IMR-90 (cell line): ENCODE data around the gene STXBP6. TPM values are rescaled to one million over a fixed set of nuclear protein-coding genes. Genes with fewer than 3 reads are reported as not detected.

Experiments
- ATAC-seq: fragments of 200-7000 bp; cut with Tn5 transposase; 2 replicates; pipeline ENCODE4 v1.9.1; 2020; ENCODE audit warnings: low read depth, mild to moderate bottlenecking, moderate library complexity
- BruUV-seq: library from RNA; stranded (reverse); fragments of 400-500 nt; replicated peaks from 2 replicates; lab custom pipeline; 2021; lab: Mats Ljungman, UMichigan
- CTCF ChIA-PET: fragments of 300-600 bp; formaldehyde crosslinking; extraction: SDS; loops from one replicate; lab custom pipeline; 2021; ENCODE audit warnings: antibody characterized with exemption; lab: Yijun Ruan, JAX
- POLR2A ChIA-PET: fragments of 300-600 bp; sonication (Branson Sonifier 250); formaldehyde crosslinking; loops from one replicate; lab custom pipeline; 2022; ENCODE audit warnings: antibody characterized with exemption; ENCODE audit not compliant: unreplicated experiment; lab: Charles Lee
- DNase-seq: peaks from one replicate; pipeline ENCODE4 v3.0.0; 2013
- H2AFZ ChIP-seq: replicated peaks from 2 replicates; pipeline ENCODE3; 2013; ENCODE audit warnings: low read length, mild to moderate bottlenecking; ENCODE audit not compliant: poor library complexity
- H2AK5ac ChIP-seq: 2 replicates; pipeline ENCODE4 v1.6.1; 2013; ENCODE audit warnings: low read depth, low read length, inconsistent platforms
- H2AK9ac ChIP-seq: replicated peaks from 2 replicates; pipeline ENCODE3; 2013; ENCODE audit warnings: mild to moderate bottlenecking, low read depth, low read length, moderate library complexity; ENCODE audit not compliant: poor library complexity
- H2BK120ac ChIP-seq: 2 replicates; pipeline ENCODE4 v1.6.1; 2013; ENCODE audit warnings: low read depth, low read length, inconsistent platforms
- H2BK15ac ChIP-seq: 3 replicates; pipeline ENCODE4 v1.6.1; 2013; ENCODE audit warnings: low read depth, low read length, inconsistent platforms
- H2BK20ac ChIP-seq: 2 replicates; pipeline ENCODE4 v1.6.1; 2013; ENCODE audit warnings: low read depth, mild to moderate bottlenecking, inconsistent platforms, low read length, moderate library complexity
- H2BK5ac ChIP-seq: 2 replicates; pipeline ENCODE4 v1.6.1; 2013; ENCODE audit warnings: mild to moderate bottlenecking, low read depth, low read length, inconsistent platforms; ENCODE audit not compliant: poor library complexity, severe bottlenecking
- H3K14ac ChIP-seq: replicated peaks from 2 replicates; pipeline ENCODE4 v1.6.1; 2013; ENCODE audit warnings: low read depth, low read length, inconsistent platforms
- H3K18ac ChIP-seq: 2 replicates; pipeline ENCODE4 v1.6.1; 2013; ENCODE audit warnings: low read depth, low read length, control low read depth
- H3K23ac ChIP-seq: 2 replicates; pipeline ENCODE4 v1.6.1; 2013; ENCODE audit warnings: low read depth, low read length, inconsistent platforms
- H3K27ac ChIP-seq: 2 replicates; pipeline ENCODE4 v1.5.1; 2013; ENCODE audit warnings: mild to moderate bottlenecking, control low read depth, low read length; ENCODE audit not compliant: insufficient read depth
- H3K27me3 ChIP-seq: 2 replicates; pipeline ENCODE4 v1.6.1; 2013; ENCODE audit warnings: low read length; ENCODE audit not compliant: control insufficient read depth, insufficient read depth
- H3K36me3 ChIP-seq: 2 replicates; pipeline ENCODE4 v1.6.1; 2013; ENCODE audit warnings: low read length, mixed read lengths; ENCODE audit not compliant: control insufficient read depth, insufficient read depth
- H3K4ac ChIP-seq: 2 replicates; pipeline ENCODE4 v1.6.1; 2013; ENCODE audit warnings: low read depth, low read length, inconsistent platforms
- H3K4me1 ChIP-seq: 2 replicates; pipeline ENCODE4 v1.6.1; 2013; ENCODE audit warnings: low read length, mixed read lengths; ENCODE audit not compliant: control insufficient read depth, insufficient read depth
- H3K4me2 ChIP-seq: 2 replicates; pipeline ENCODE4 v1.6.1; 2013; ENCODE audit warnings: low read depth, mild to moderate bottlenecking, control low read depth, low read length, moderate library complexity
- H3K4me3 ChIP-seq: 2 replicates; pipeline ENCODE4 v1.5.1; 2013; ENCODE audit warnings: low read depth, mild to moderate bottlenecking, control low read depth, low read length, moderate library complexity; ENCODE audit not compliant: insufficient read depth
- H3K56ac ChIP-seq: 2 replicates; pipeline ENCODE4 v1.6.1; 2013; ENCODE audit warnings: low read length, inconsistent platforms; ENCODE audit not compliant: insufficient read depth; ENCODE audit errors: extremely low read depth
- H3K79me1 ChIP-seq, 2 experiments: 2 replicates each; pipeline ENCODE4 v1.6.1; 2013; ENCODE audit warnings: low read length in 2 of 2, inconsistent platforms in 1 of 2, low read depth in 1 of 2
- H3K9ac ChIP-seq: 2 replicates; pipeline ENCODE4 v1.6.1; 2013; ENCODE audit warnings: low read depth, low read length, control low read depth
- H3K9me1 ChIP-seq: 2 replicates; pipeline ENCODE4 v1.6.1; 2013; ENCODE audit warnings: low read length, inconsistent platforms; ENCODE audit not compliant: insufficient read depth
- H3K9me3 ChIP-seq: 2 replicates; pipeline ENCODE4 v1.6.1; 2013; ENCODE audit warnings: low read length; ENCODE audit not compliant: control insufficient read depth, insufficient read depth
- H4K20me1 ChIP-seq: 2 replicates; pipeline ENCODE4 v1.6.1; 2013; ENCODE audit warnings: low read length, inconsistent platforms; ENCODE audit not compliant: insufficient read depth
- H4K5ac ChIP-seq: 2 replicates; pipeline ENCODE4 v1.6.1; 2013; ENCODE audit warnings: mild to moderate bottlenecking, low read depth, low read length, control low read depth
- H4K8ac ChIP-seq, 2 experiments: 2 replicates each; pipeline ENCODE4 v1.6.1; 2013; ENCODE audit warnings: low read depth in 2 of 2, low read length in 2 of 2, control low read depth in 1 of 2, inconsistent platforms in 1 of 2
- H4K91ac ChIP-seq: 2 replicates; pipeline ENCODE4 v1.6.1; 2013; ENCODE audit warnings: low read depth, low read length, inconsistent platforms; ENCODE audit not compliant: insufficient read depth
- CHD1 ChIP-seq: IDR thresholded peaks from 2 replicates; pipeline ENCODE4 v1.6.1; 2012; ENCODE audit warnings: low read depth, low read length, improper control_type of control experiment
- ELK1 ChIP-seq: fragments of 150-350 bp; IDR thresholded peaks from 2 replicates; pipeline ENCODE4 v1.6.1; 2016; ENCODE audit warnings: low read depth, mild to moderate bottlenecking, low read length, moderate library complexity, borderline replicate concordance
- FOS ChIP-seq: fragments of 150-350 bp; IDR thresholded peaks from 2 replicates; pipeline ENCODE4 v1.6.1; 2016; ENCODE audit warnings: low read depth, low read length
- RCOR1 ChIP-seq: IDR thresholded peaks from 2 replicates; pipeline ENCODE4 v1.6.1; 2012; ENCODE audit warnings: mild to moderate bottlenecking, low read length, improper control_type of control experiment; ENCODE audit not compliant: insufficient replicate concordance
- USF2 ChIP-seq: fragments of 150-350 bp; IDR thresholded peaks from 2 replicates; pipeline ENCODE4 v1.6.1; 2017; ENCODE audit warnings: mild to moderate bottlenecking, antibody characterized with exemption, low read length, low read depth
- WGBS, 2 experiments: methylation state at CpG; one replicate each; pipeline versions ENCODE4 v1.1.5 to v1.1.7; 2013; ENCODE audit warnings: missing lambda C conversion rate in 2 of 2; ENCODE audit not compliant: insufficient read length in 1 of 2; ENCODE audit errors: extremely low coverage in 2 of 2; 5-methylcytosine and 5-hydroxymethylcytosine counted together
- dilution Hi-C: fragments of 300-500 bp; cut with HindIII; formaldehyde crosslinking; loops from one replicate; pipeline ENCODE4 v1.14.3; 2018; ENCODE audit warnings: low sequenced_read_pairs; ENCODE audit not compliant: unreplicated experiment
- in situ Hi-C: fragments of 300-500 bp; cut with MboI; formaldehyde crosslinking; loops from 3 replicates; pipeline ENCODE4 v1.14.3; 2019; ENCODE audit warnings: low sequenced_read_pairs, inconsistent platforms, mixed read lengths
- intact Hi-C: fragments of 100-400 bp; cut with micrococcal nuclease; formaldehyde crosslinking; loops from 2 replicates; pipeline ENCODE4 v1.10.0; 2022
- polyA plus RNA-seq, 3 experiments: library from polyadenylated mRNA; depleted of rRNA; stranded (reverse); fragments of >200 nt; gene quantifications; 2 replicates each; pipeline ENCODE4 v1.2.3, GENCODE V29; 2012; ENCODE audit warnings: low replicate concordance in 1 of 3
- total RNA-seq: library from RNA; depleted of rRNA; stranded (reverse); fragments of >200 nt; gene quantifications from 2 replicates; pipeline ENCODE4 v1.2.3, GENCODE V29; 2012

STXBP6 gene
- total and polyA plus RNA-seq, 2 of the 4 experiments (the other 2 are of a cell fraction) = 14.2 to 14.3 TPM

GRCh38 chr14:24843494-24843893, 206.5 kb downstream of the STXBP6 start:
- ATAC-seq (no peak), DNase-seq (no peak)
- no peaks in the 10 kb centered on the region for H4K20me1 ChIP-seq
- H3K27me3 ChIP-seq = no peaks in the 10 kb centered on the region
- no peak overlapping the region for H3K4me3 ChIP-seq
- no peak overlapping the region for H3K56ac ChIP-seq
- dilution Hi-C loops = no loop called here
- no peak overlapping the region for H4K91ac ChIP-seq
- H3K9ac ChIP-seq = no peak overlapping the region
- H3K36me3 ChIP-seq = no peaks in the 10 kb centered on the region
- H2BK20ac ChIP-seq = no peak overlapping the region
- WGBS, 2 experiments = no CpG with 5 or more reads among the region's 2 CpGs
- no TSS peak for BruUV-seq
- no peak overlapping the region for H2BK5ac ChIP-seq
- TF ChIP-seq RCOR1 = no peak
- TF ChIP-seq FOS = no peak
- no peak for TF ChIP-seq CHD1
- TF ChIP-seq USF2 = no peak
- no peak for TF ChIP-seq ELK1
- no peak overlapping the region for H2AFZ ChIP-seq
- H3K14ac ChIP-seq = no peak overlapping the region
- 0 out of 2 replicates have a peak, but pooled peaks cover 1% of the 10 kb centered on the region for H3K4me1 ChIP-seq
- no peak overlapping the region for H3K4me2 ChIP-seq
- CTCF ChIA-PET = no interaction called here
- H4K5ac ChIP-seq = no peak overlapping the region
- in situ Hi-C loops = no loop called here
- no peak overlapping the region for H4K8ac ChIP-seq
- no peak overlapping the region for H2BK120ac ChIP-seq
- no peak overlapping the region for H3K4ac ChIP-seq
- no peaks in the 10 kb centered on the region for H3K9me3 ChIP-seq
- H3K23ac ChIP-seq = no peak overlapping the region
- H2AK9ac ChIP-seq = no peak overlapping the region
- H3K27ac ChIP-seq = no peak overlapping the region
- H2BK15ac ChIP-seq = no peak overlapping the region
- POLR2A ChIA-PET = interaction anchor here (0.5 kb wide), 1 partner anchor 237 kb away, joined by 6 read pairs; no protein-coding TSS in a partner anchor
- H3K9me1 ChIP-seq = no peaks in the 10 kb centered on the region
- no peaks in the 10 kb centered on the region for H3K79me1 ChIP-seq
- intact Hi-C loops = loop anchor here (10.0 kb wide), 1 partner anchor 271 kb away; no protein-coding TSS in a partner anchor
- H3K18ac ChIP-seq = no peak overlapping the region
- no peak overlapping the region for H2AK5ac ChIP-seq
